OCI-LY3 (cell line): Measurements from ENCODE around the gene NRF1.
"Not testable (repeated sequence)": the region's sequence is repeated elsewhere in the genome, so short reads cannot be mapped to it uniquely, and the experiment has no call there.

Experiments used
- EZH2phosphoT487 ChIP-seq: fragments of 200-600 bp; shearing (Covaris generic); IDR thresholded peaks from 2 replicates; pipeline ENCODE4 v1.6.1; 2018; ENCODE audit warnings: antibody characterized with exemption, mixed run types, low read depth
- TF ChIP-seq, protein P1 (sequence below): fragments of 200-600, 300-600 bp; sonication (generic); IDR thresholded peaks from 2 replicates; pipeline ENCODE4 v1.5.1; 2014; ENCODE audit warnings: antibody characterized with exemption, low read length, low read depth

DNA sequence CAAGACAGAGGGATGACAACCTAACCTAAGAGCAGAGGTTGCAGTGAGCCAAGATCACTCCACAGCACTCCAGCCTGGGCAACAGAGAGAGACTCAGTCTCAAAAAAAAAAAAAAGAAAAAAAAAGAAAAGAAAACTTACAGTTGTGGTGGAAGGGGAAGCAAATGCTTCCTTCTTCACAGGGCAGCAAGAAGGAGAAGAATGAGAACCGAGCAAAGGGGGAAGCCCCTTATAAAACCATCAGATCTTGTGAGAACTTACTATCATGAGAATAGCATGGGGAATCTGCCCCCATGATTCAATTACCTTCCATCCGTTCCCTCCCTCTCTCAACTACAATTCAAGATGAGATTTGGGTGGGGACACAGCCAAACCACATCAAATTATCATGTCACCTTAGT, 45.2 kb upstream of the NRF1 start:
- TF ChIP-seq, protein P1, sequence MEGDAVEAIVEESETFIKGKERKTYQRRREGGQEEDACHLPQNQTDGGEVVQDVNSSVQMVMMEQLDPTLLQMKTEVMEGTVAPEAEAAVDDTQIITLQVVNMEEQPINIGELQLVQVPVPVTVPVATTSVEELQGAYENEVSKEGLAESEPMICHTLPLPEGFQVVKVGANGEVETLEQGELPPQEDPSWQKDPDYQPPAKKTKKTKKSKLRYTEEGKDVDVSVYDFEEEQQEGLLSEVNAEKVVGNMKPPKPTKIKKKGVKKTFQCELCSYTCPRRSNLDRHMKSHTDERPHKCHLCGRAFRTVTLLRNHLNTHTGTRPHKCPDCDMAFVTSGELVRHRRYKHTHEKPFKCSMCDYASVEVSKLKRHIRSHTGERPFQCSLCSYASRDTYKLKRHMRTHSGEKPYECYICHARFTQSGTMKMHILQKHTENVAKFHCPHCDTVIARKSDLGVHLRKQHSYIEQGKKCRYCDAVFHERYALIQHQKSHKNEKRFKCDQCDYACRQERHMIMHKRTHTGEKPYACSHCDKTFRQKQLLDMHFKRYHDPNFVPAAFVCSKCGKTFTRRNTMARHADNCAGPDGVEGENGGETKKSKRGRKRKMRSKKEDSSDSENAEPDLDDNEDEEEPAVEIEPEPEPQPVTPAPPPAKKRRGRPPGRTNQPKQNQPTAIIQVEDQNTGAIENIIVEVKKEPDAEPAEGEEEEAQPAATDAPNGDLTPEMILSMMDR = not testable (repeated sequence)
- TF ChIP-seq EZH2phosphoT487 = not testable (repeated sequence)
